ENCODE measurements around the gene NFIA.
"Not testable (repeated sequence)": the region's sequence is repeated elsewhere in the genome, so short reads cannot be mapped to it uniquely, and the experiment has no call there.

The NFIA gene

DNA sequence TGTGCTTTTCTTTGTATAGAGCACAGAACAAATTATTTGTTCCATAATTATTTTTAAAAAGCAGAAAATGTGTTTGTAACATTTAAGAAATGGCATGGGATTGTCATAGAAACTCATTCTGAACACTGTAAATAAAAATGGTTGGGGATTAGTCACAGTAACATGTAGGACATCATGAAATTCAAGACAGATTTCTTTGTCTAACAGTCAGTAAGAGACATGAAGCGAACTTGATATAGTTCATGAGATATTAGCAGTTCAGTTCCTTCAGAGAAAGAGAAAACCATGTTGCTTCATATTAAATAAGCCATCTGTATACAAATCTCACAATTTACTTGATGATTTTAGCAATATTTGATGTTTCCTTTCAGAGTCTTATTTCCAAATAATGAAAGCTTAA is 19.7 kb downstream of the NFIA start:
- DNase-seq (ENCODE audit: low read depth) = no peak

GRCh38 chr1:61102621-61103020 is 20.3 kb downstream of the NFIA start:
- DNase-seq (ENCODE audit: low read depth) = no peak

DNA sequence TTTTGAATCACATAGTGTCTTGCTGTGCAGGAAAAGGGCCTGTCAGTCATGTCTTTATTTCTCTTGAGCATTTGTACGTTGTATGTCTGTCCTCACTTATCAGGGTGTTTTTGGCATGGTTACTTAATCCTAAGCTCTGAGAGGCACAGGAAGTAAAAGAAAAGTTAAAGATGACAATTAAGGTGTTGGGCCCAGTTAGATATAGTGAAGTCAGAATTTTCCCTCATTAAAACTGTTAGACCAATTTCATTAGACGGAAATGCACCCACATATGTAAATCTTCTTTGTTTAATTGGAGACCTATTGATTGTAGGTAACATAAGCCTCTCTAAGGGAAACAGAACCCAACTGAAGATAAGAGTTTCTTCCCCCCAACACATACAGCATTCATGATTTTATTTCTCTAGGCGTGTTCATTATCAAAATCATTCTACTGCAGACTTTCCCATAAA is 21.9 kb downstream of the NFIA start:
- DNase-seq (ENCODE audit: low read depth) = no peak

- no peak for DNase-seq (ENCODE audit: low read depth)
These were observed 25.3 kb downstream of the NFIA start for GRCh38 chr1:61107638-61108037.

GRCh38 chr1:61109158-61109557 is 26.8 kb downstream of the NFIA start:
- DNase-seq (ENCODE audit: low read depth) = no peak

GRCh38 chr1:61109910-61110309 is 27.5 kb downstream of the NFIA start:
- no peak for DNase-seq (ENCODE audit: low read depth)

- no peak for DNase-seq (ENCODE audit: low read depth)
These were observed 28.2 kb downstream of the NFIA start for GRCh38 chr1:61110554-61110953.

GRCh38 chr1:61111084-61112004 is 29.0 kb downstream of the NFIA start:
- no peak for DNase-seq (ENCODE audit: low read depth)

DNA sequence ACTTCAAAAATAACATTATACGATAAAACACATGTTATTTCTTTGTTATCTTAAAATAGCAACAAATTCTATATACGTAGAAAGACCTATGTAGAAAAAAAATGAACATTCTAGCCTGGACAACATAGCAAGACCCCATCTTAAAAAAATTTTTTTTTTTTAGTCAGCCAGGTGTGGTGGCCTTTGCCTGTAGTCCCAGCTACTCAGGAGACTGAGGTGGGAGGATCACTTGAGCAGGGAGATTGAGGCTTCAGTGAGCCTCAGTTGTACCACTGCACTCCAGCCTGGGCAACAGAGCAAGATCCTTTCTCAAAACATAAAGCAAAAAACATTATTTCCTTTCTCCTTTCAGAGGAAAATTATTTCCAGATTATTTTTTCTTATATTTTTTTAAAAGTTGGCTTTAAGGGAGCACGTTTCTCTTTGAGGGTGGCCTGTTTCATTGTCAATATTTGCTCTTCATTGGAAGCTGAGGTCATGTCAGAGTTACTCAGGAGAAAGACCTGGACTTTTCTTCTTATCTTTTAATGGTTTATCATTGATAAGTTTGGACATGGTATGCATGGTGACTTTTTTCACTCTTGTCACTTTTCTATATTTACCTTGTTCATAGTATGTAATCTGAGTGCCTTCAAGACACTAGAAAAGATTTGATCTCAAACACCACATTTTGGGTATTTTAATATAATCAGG is 32.0 kb downstream of the NFIA start:
- DNase-seq (ENCODE audit: low read depth) = no peak

DNA sequence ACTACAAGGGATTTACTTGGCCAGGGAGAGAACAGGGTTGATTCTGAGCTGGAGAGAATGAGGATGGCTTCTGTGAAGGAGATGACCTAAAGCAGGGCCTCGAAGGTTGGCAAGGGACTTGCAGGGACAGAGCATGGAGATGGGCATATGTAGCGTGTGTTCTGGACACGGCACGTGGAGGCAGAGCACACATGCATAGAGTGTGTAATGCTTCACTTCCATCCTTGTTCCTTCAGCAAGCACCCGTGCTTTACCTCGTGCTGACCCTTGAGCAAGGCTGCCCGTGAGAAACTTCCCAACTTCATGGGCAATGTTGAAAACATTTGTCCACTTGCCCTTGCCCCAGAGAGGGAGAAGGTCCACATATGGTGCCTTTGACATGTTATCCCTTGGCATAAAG is 33.1 kb downstream of the NFIA start:
- DNase-seq (ENCODE audit: low read depth) = no peak

DNA sequence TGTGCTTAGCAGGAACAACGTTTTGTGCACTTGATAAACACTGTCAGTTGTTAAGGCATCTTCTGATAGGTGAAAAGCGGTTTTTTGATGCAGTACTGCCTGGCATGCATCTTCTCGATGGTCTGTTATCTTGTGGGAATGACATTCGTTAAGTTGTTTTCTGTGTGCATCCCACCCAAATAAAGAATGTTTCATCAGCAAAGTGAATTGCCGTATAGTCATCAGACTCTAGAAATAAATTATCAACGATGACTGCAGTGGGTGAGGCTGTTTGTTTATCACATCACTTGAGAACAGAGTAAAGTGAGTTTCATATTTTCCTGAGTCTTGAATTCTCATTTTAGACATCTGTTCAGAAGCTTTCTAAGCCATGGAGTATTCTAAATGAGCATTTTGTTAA is 34.1 kb downstream of the NFIA start:
- no peak for DNase-seq (ENCODE audit: low read depth)

DNA sequence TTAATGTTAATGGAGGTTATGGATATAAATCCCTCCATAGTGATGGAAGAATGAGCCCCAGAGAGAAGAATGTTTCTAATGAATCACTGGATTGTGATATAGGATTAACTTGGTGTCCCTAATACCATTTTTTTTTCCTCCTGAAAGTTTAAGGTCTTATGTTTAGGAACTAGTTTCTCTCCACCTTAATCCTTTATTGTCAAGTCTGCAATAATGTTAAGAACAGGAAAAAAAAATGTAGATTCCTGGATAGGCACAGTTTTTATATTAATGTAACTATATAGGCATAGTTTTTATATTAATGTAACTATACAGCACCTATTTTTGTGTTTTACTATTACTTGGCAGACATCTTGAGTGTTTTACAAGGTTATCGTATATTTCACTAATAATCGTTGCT is 34.9 kb downstream of the NFIA start:
- no peak for DNase-seq (ENCODE audit: low read depth)

GRCh38 chr1:61119085-61119484 is 36.7 kb downstream of the NFIA start:
- no peak for DNase-seq (ENCODE audit: low read depth)

GRCh38 chr1:61120246-61120840 is 38.0 kb downstream of the NFIA start:
- no peak for DNase-seq (ENCODE audit: low read depth)

- DNase-seq (ENCODE audit: low read depth) = no peak
These were observed 38.6 kb downstream of the NFIA start for GRCh38 chr1:61120998-61121397.

- no peak for DNase-seq (ENCODE audit: low read depth)
These were observed 39.3 kb downstream of the NFIA start for GRCh38 chr1:61121631-61122030.

DNA sequence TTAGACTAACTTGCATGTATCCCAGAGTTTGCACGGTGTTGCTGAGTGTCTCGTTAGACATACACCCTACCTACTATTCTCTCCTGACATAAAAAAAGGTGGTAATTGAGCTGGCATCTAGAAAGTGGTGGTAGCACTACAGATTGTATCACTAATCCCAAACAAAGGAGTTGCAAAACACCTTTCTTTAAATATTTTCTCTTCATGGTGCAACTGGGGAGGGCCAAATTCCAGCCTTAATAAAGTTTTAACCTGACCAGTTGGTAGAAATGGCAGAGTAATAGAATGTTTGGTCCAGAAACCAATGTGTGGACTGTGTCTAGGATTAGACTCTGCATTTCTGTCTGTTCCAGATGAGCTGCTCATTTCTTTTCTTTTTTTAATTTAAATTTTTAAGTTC is 40.0 kb downstream of the NFIA start:
- DNase-seq (ENCODE audit: low read depth) = no peak

- no peak for DNase-seq (ENCODE audit: low read depth)
These were observed 41.0 kb downstream of the NFIA start for GRCh38 chr1:61123326-61123725.

DNA sequence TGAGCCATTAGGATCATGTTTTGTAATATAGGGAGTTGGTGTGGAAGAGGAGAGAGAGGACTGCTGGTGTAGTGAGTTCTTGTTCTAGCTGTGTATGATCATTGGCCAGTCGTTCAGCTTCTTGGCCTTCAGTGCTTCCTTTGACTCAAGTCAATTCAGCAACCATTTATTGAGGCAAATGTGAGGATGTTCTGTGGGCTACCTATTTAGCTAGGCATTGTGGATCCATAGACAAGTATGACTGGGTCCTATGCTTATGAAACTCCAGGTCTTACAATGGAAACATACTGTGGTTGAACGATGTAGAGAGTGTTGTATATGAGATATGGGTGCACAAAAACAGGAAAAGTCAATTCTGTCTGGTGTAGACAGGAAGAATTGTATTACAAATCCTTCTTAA is 41.7 kb downstream of the NFIA start:
- no peak for DNase-seq (ENCODE audit: low read depth)

DNA sequence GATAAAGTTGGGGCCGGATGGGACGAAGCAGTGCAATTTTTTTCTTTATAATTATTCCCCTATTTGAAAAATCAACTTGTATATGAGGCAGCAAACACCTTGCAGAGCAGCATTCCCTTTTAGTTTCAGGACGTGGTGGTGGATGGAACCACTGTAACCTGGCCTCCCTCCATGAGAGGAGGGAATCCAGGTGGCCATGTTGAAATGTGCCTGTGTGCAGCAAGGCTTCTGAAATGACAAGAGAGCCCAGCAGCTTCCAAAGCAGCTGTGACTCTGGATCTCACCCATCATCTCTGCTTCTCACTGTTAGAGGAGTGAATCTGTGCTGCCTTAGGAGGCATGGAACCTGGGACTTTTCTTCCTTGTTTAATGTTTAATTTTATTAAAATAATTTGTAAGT is 42.3 kb downstream of the NFIA start:
- DNase-seq (ENCODE audit: low read depth) = no peak

- DNase-seq (ENCODE audit: low read depth) = no peak
These were observed 42.9 kb downstream of the NFIA start for GRCh38 chr1:61125263-61125662.

- DNase-seq (ENCODE audit: low read depth) = no peak
These were observed 43.5 kb downstream of the NFIA start for GRCh38 chr1:61125895-61126294.

DNA sequence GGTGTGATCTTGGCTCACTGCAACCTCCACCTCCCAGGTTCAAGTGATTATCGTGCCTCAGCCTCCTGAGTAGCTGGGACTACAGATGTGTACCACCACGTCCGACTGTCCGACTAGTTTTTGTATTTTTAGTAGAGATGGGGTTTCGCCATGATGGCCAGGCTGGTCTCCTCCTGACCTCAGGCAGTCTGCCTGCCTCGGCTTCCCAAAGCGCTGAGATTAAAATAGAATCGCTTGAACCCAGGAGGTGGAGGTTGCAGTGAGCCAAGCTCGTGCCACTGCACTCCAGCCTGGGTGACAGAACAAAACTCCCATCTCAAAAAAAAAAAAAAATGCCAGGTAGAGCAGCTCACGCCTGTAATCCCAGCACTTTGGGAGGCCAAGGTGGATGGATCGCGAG is 44.5 kb downstream of the NFIA start:
- DNase-seq (ENCODE audit: low read depth) = not testable (repeated sequence)

Data from stimulated activated CD8-positive, alpha-beta memory T cell treated with anti-CD3 and anti-CD28 coated beads, Interleukin-15, amount 100 ng/mL, for 24 hours (primary cell).